HEK293T (cell line): ENCODE results near the gene ABHD17C.

ENCODE experiments used
- CTCF ChIA-PET: fragments of 350-600 bp; formaldehyde crosslinking; extraction: SDS; loops from one replicate; lab custom pipeline; 2021; ENCODE audit warnings: antibody characterized with exemption, inconsistent platforms; lab: Yijun Ruan, JAX
- POLR2A ChIA-PET: fragments of 350-600 bp; formaldehyde crosslinking; extraction: SDS; loops from one replicate; lab custom pipeline; 2020; ENCODE audit warnings: antibody characterized with exemption, inconsistent platforms; lab: Yijun Ruan, JAX
- DNase-seq: peaks from one replicate; pipeline ENCODE4 v3.0.0; 2012; ENCODE audit warnings: mixed read lengths; ENCODE audit errors: extremely low spot score
- ARNT ChIP-seq: fragments of 450-650 bp; IDR thresholded peaks from 2 replicates; pipeline ENCODE4 v1.6.1; 2017; ENCODE audit warnings: mild to moderate bottlenecking
- BHLHE40 ChIP-seq: fragments of 450-650 bp; IDR thresholded peaks from 2 replicates; pipeline ENCODE4 v1.6.1; 2016; ENCODE audit warnings: mild to moderate bottlenecking, moderate library complexity, borderline replicate concordance
- CTBP1 ChIP-seq: fragments of 450-650 bp; IDR thresholded peaks from 2 replicates; pipeline ENCODE4 v1.6.1; 2016; ENCODE audit warnings: borderline replicate concordance
- ELF4 ChIP-seq: fragments of 450-650 bp; IDR thresholded peaks from 2 replicates; pipeline ENCODE4 v1.6.1; 2017; ENCODE audit warnings: antibody characterized with exemption
- FOXA1 ChIP-seq: fragments of 450-650 bp; IDR thresholded peaks from 2 replicates; pipeline ENCODE4 v1.6.1; 2016; ENCODE audit warnings: mild to moderate bottlenecking
- FOXK2 ChIP-seq: fragments of 450-650 bp; IDR thresholded peaks from 2 replicates; pipeline ENCODE4 v1.6.1; 2016; ENCODE audit warnings: mild to moderate bottlenecking
- FOXM1 ChIP-seq: fragments of 450-650 bp; IDR thresholded peaks from 2 replicates; pipeline ENCODE4 v1.6.1; 2017; ENCODE audit warnings: mild to moderate bottlenecking, borderline replicate concordance
- HDGF ChIP-seq: fragments of 450-650 bp; IDR thresholded peaks from 2 replicates; pipeline ENCODE4 v1.6.1; 2017; ENCODE audit warnings: antibody characterized with exemption, borderline replicate concordance
- L3MBTL2 ChIP-seq: fragments of 450-650 bp; conservative IDR thresholded peaks from 2 replicates; pipeline ENCODE4 v1.6.1; 2016; ENCODE audit warnings: mild to moderate bottlenecking
- LEF1 ChIP-seq: fragments of 450-650 bp; IDR thresholded peaks from 2 replicates; pipeline ENCODE4 v1.6.1; 2017; ENCODE audit warnings: mild to moderate bottlenecking, borderline replicate concordance
- NFRKB ChIP-seq: fragments of 450-650 bp; IDR thresholded peaks from 2 replicates; pipeline ENCODE4 v1.6.1; 2016; ENCODE audit warnings: mild to moderate bottlenecking, moderate library complexity
- PKNOX1 ChIP-seq: fragments of 450-650 bp; IDR thresholded peaks from 2 replicates; pipeline ENCODE4 v1.6.1; 2016
- SP1 ChIP-seq: fragments of 450-650 bp; IDR thresholded peaks from 2 replicates; pipeline ENCODE4 v1.6.1; 2017
- SUZ12 ChIP-seq: fragments of 450-650 bp; IDR thresholded peaks from 2 replicates; pipeline ENCODE4 v1.6.1; 2016; ENCODE audit warnings: mild to moderate bottlenecking
- TARDBP ChIP-seq: fragments of 450-650 bp; IDR thresholded peaks from 2 replicates; pipeline ENCODE4 v1.6.1; 2016
- ZNF384 ChIP-seq: fragments of 450-650 bp; IDR thresholded peaks from 2 replicates; pipeline ENCODE4 v1.6.1; 2016

Gene ABHD17C

DNA sequence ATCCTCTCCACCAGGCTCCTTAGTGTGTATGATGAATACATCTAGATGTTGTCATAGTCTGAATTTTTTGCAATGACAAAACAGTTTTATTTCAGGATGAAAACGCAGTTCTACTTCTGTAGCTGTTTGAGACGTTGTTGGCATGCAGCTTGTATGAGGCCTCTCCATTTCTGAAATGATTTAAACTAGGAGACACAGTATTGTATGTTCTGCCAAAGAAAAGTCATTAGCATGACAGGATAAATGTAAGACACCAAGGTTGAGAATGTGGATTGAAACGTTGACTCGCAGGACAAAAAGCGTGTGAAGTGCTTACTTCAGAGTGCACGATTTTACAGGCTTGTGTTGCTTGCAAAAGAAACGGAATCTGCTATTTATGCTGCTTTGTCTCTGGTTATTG is 35.3 kb downstream of the ABHD17C start:
- no peak for TF ChIP-seq FOXK2
- no peak for TF ChIP-seq FOXM1
- no peak for TF ChIP-seq HDGF
- TF ChIP-seq ZNF384: no peak
- TF ChIP-seq ELF4: no peak
- no peak for TF ChIP-seq FOXA1
- TF ChIP-seq LEF1: no peak
- no peak for TF ChIP-seq BHLHE40
- TF ChIP-seq CTBP1: no peak
- no peak for TF ChIP-seq SP1
- no peak for TF ChIP-seq NFRKB
- TF ChIP-seq SUZ12: no peak
- no peak for TF ChIP-seq L3MBTL2
- no peak for TF ChIP-seq ARNT
- no peak for TF ChIP-seq PKNOX1
- no peak for TF ChIP-seq TARDBP
- ChIA-PET CTCF (no interaction called here), POLR2A (interaction anchor here (0.7 kb wide), 1 partner anchor 35 kb away, joined by 4 read pairs; the partner anchor contains the start of gene ABHD17C)
- no peak for DNase-seq

GRCh38 chr15:80730926-80731325 is 35.8 kb downstream of the ABHD17C start:
- TF ChIP-seq ELF4 (no peak), SUZ12 (no peak), ZNF384 (no peak), TARDBP (no peak), ARNT (no peak), PKNOX1 (no peak), LEF1 (no peak), BHLHE40 (no peak), CTBP1 (no peak), FOXK2 (no peak), SP1 (no peak), L3MBTL2 (no peak), HDGF (no peak), FOXM1 (no peak), FOXA1 (no peak), NFRKB (no peak)
- DNase-seq: no peak
- ChIA-PET POLR2A (interaction anchor here (0.7 kb wide), 1 partner anchor 36 kb away, joined by 4 read pairs; the partner anchor contains the start of gene ABHD17C), CTCF (no interaction called here)

DNA sequence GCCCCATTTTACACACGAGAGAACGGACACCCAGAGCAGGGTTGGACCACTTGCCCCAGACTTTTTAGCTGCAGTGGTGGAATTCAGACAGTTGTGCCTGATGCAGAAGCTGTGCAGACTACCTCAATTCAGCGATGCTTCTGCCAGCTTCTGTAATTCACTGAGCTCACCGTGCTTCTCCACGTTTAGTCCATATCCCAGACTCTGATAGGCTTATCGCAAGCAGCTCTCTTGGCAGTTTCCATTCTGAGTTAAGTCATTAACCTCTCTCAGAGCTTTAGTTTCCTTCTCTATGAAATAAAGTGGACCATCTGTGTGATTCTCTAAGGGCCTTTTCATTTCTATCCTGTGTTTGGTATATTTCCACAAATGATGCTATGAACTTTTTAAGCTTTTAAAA is 37.1 kb downstream of the ABHD17C start:
- ChIA-PET CTCF (interaction anchor here (0.5 kb wide), 1 partner anchor 720 kb away, joined by 3 read pairs; no protein-coding TSS in a partner anchor), POLR2A (no interaction called here)
- no peak for TF ChIP-seq TARDBP
- TF ChIP-seq ARNT: no peak
- no peak for DNase-seq

- no peak for DNase-seq
- CTCF ChIA-PET: interaction anchor here (0.5 kb wide), 1 partner anchor 721 kb away, joined by 3 read pairs; no protein-coding TSS in a partner anchor
- POLR2A ChIA-PET: no interaction called here
- TF ChIP-seq FOXM1: no peak
- no peak for TF ChIP-seq BHLHE40
- TF ChIP-seq SUZ12: no peak
- TF ChIP-seq TARDBP: no peak
- no peak for TF ChIP-seq LEF1
- no peak for TF ChIP-seq FOXK2
- no peak for TF ChIP-seq NFRKB
- TF ChIP-seq FOXA1: no peak
- TF ChIP-seq ZNF384: no peak
- TF ChIP-seq HDGF: no peak
These were observed 37.7 kb downstream of the ABHD17C start for GRCh38 chr15:80732818-80733217.

DNA sequence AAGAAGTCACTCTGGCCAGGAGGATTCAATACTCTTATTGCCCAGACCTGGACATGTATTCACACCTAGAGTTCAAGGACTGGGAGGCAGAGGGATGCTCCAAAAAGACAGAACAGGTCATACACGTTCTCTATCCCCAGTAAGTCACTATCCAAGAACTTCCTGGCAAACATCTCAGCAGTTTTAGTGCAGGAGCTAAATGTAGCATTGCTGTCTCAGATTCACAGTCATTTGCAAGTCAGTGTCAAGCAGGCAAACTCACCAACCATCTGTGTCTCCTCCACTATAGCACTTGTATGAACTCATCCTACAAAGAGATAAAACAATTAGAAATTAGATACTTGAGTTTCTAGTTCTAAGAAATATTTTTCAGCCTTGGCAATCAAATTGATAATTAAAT is 38.4 kb downstream of the ABHD17C start:
- ChIA-PET CTCF (no interaction called here), POLR2A (no interaction called here)
- no peak for DNase-seq
- no peak for TF ChIP-seq FOXA1
- no peak for TF ChIP-seq SUZ12
- no peak for TF ChIP-seq LEF1
- no peak for TF ChIP-seq HDGF
- no peak for TF ChIP-seq CTBP1
- no peak for TF ChIP-seq ZNF384
- no peak for TF ChIP-seq TARDBP
- TF ChIP-seq FOXM1: no peak
- no peak for TF ChIP-seq NFRKB

DNA sequence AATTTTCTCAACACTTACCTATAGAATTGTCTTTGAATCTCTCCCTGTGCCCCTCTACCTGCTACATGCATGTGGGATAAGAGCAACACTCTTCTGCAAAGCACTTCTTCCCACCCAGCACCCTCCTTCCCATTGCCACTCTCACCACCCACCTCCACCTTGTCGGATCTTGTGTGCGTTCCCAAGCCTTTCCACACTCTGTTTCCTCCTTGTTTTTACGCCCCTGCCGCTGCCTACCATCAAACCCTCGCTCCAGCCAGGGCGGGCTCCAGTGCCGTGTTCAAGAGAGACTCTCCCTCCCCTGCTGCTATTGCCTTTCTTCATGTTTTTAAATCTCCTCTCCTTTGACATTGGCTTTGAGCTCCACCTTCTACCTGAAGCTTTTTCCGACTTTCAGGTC is 40.2 kb downstream of the ABHD17C start:
- CTCF ChIA-PET: no interaction called here
- POLR2A ChIA-PET: interaction anchor here (0.6 kb wide), 1 partner anchor 18 kb away, joined by 3 read pairs; no protein-coding TSS in a partner anchor
- TF ChIP-seq FOXM1 (no peak), SP1 (no peak), ELF4 (no peak), TARDBP (no peak), FOXK2 (no peak), SUZ12 (no peak), FOXA1 (no peak), HDGF (no peak), ZNF384 (no peak), NFRKB (no peak), PKNOX1 (no peak), ARNT (no peak), L3MBTL2 (no peak), LEF1 (no peak), BHLHE40 (no peak), CTBP1 (no peak)
- DNase-seq: no peak
